Neural cell (in vitro differentiated cells): ENCODE data around the gene SPECC1. TPM values are rescaled to one million over a fixed set of nuclear protein-coding genes. Genes with fewer than 3 reads are reported as not detected.

Experiments
- H2AFZ ChIP-seq: fragments of 200-600, 300-800 bp; sonication (generic), shearing (Covaris generic); 2 replicates; pipeline ENCODE4 v1.6.0; 2014; ENCODE audit warnings: low read depth, mild to moderate bottlenecking, antibody characterized with exemption, low read length, moderate library complexity
- H3F3A ChIP-seq: fragments of 200-600 bp; shearing (Covaris generic); 2 replicates; pipeline ENCODE4 v1.6.1; 2016; ENCODE audit warnings: mild to moderate bottlenecking, moderate library complexity, mixed read lengths, antibody characterized with exemption, low read length; ENCODE audit not compliant: insufficient read depth, poor library complexity, severe bottlenecking
- H3K27ac ChIP-seq: fragments of 200-600, 300-800 bp; sonication (generic), shearing (Covaris generic); 2 replicates; pipeline ENCODE4 v1.5.1; 2014; ENCODE audit warnings: mild to moderate bottlenecking, low read length, moderate library complexity
- H3K27me3 ChIP-seq: fragments of 300-800, 200-600 bp; sonication (generic), shearing (Covaris generic); 2 replicates; pipeline ENCODE4 v1.6.0; 2014; ENCODE audit warnings: mild to moderate bottlenecking, low read depth, low read length, moderate library complexity; ENCODE audit not compliant: insufficient read depth
- H3K36me3 ChIP-seq: fragments of 300-800, 200-600 bp; sonication (generic), shearing (Covaris generic); 2 replicates; pipeline ENCODE4 v1.5.1; 2014; ENCODE audit warnings: mild to moderate bottlenecking, antibody characterized with exemption, low read length, moderate library complexity; ENCODE audit not compliant: insufficient read depth
- H3K4me2 ChIP-seq: fragments of 300-800, 200-600 bp; sonication (generic), shearing (Covaris generic); 2 replicates; pipeline ENCODE4 v1.6.0; 2014; ENCODE audit warnings: mild to moderate bottlenecking, low read length
- H3K4me3 ChIP-seq: fragments of 300-800, 200-600 bp; sonication (generic), shearing (Covaris generic); 2 replicates; pipeline ENCODE4 v1.5.1; 2014; ENCODE audit warnings: mild to moderate bottlenecking, low read length, moderate library complexity
- H3K79me2 ChIP-seq: fragments of 200-600 bp; shearing (Covaris generic); replicated peaks from 2 replicates; pipeline ENCODE4 v1.6.0; 2014; ENCODE audit warnings: mild to moderate bottlenecking, low read length, moderate library complexity; ENCODE audit not compliant: insufficient read depth
- H3K9ac ChIP-seq: fragments of 300-800, 200-600 bp; sonication (generic), shearing (Covaris generic); 2 replicates; pipeline ENCODE4 v1.6.1; 2016; ENCODE audit warnings: mild to moderate bottlenecking, low read length, mixed read lengths
- H3K9me2 ChIP-seq: fragments of 200-600 bp; shearing (Covaris generic); 2 replicates; pipeline ENCODE4 v1.6.1; 2016; ENCODE audit warnings: mild to moderate bottlenecking, low read length, mixed read lengths; ENCODE audit not compliant: insufficient read depth
- H3K9me3 ChIP-seq: fragments of 200-600, 300-800 bp; sonication (generic), shearing (Covaris generic); 2 replicates; pipeline ENCODE4 v1.6.1; 2016; ENCODE audit warnings: mild to moderate bottlenecking, mixed run types, low read length, moderate library complexity, mixed read lengths
- H4K20me1 ChIP-seq: fragments of 200-600 bp; shearing (Covaris generic); 2 replicates; pipeline ENCODE4 v1.6.1; 2016; ENCODE audit warnings: mild to moderate bottlenecking, mixed run types; ENCODE audit not compliant: insufficient read depth
- EP300 ChIP-seq: fragments of 450-650 bp; conservative IDR thresholded peaks from 2 replicates; pipeline ENCODE4 v1.6.1; 2014; ENCODE audit warnings: antibody characterized with exemption, mild to moderate bottlenecking, moderate library complexity; ENCODE audit not compliant: poor library complexity, severe bottlenecking
- EZH2 ChIP-seq: fragments of 200-600, 300-800 bp; shearing (Covaris generic), sonication (generic); IDR thresholded peaks from 2 replicates; pipeline ENCODE4 v1.6.1; 2014; ENCODE audit warnings: antibody characterized with exemption, low read length, borderline replicate concordance, mild to moderate bottlenecking; ENCODE audit not compliant: insufficient read depth, poor library complexity, severe bottlenecking
- MXI1 ChIP-seq: fragments of 450-650 bp; conservative IDR thresholded peaks from 2 replicates; pipeline ENCODE4 v1.6.1; 2014; ENCODE audit warnings: antibody characterized with exemption, mild to moderate bottlenecking; ENCODE audit not compliant: poor library complexity, severe bottlenecking
- POLR2AphosphoS5 ChIP-seq: IDR thresholded peaks from 2 replicates; pipeline ENCODE4 v1.6.1; 2012
- RAD21 ChIP-seq: fragments of 450-650 bp; conservative IDR thresholded peaks from 2 replicates; pipeline ENCODE4 v1.6.1; 2014; ENCODE audit warnings: antibody characterized with exemption, mild to moderate bottlenecking, moderate library complexity
- SMC3 ChIP-seq: fragments of 450-650 bp; conservative IDR thresholded peaks from 2 replicates; pipeline ENCODE4 v1.6.1; 2014; ENCODE audit warnings: antibody characterized with exemption, mild to moderate bottlenecking, moderate library complexity; ENCODE audit not compliant: poor library complexity
- TAF1 ChIP-seq: IDR thresholded peaks from 2 replicates; pipeline ENCODE4 v1.6.1; 2012; ENCODE audit warnings: low read depth
- polyA plus RNA-seq: library from polyadenylated mRNA; depleted of rRNA; stranded (reverse); fragments of >200 nt; gene quantifications from 2 replicates; pipeline ENCODE4 v1.2.3, GENCODE V29; 2014
- TF ChIP-seq, protein P1 (sequence below): fragments of 450-650 bp; IDR thresholded peaks from 2 replicates; pipeline ENCODE4 v1.5.1; 2014; ENCODE audit warnings: antibody characterized with exemption, mild to moderate bottlenecking, moderate library complexity; ENCODE audit not compliant: poor library complexity, severe bottlenecking
- TF ChIP-seq, protein P2 (sequence below): IDR thresholded peaks from 2 replicates; pipeline ENCODE4 v1.6.1; 2012; ENCODE audit warnings: borderline replicate concordance

SPECC1 gene
- polyA plus RNA-seq, 1 donor from 2014 or later: 8.6 TPM

DNA sequence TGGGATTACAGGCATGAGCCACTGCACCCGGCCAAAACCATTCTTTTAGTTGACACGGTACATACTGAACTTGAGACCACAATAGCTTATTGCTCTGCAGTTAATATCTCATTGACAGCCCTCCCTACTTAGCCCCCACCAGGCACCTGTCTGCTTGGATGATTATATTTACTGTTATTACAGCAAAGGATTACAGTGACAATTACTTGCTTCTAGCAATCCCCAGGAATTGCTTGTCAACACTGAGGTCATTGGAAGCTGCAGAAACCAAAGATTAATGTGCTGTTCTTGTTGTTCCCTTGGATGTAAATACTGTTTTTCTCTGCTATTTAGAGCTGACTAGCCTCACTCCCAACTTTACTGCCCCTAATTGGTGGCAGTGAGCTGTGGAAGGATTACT lies 247.0 kb downstream of the SPECC1 start:
- H3F3A ChIP-seq: no peaks in the 10 kb centered on the region
- H3K27me3 ChIP-seq: no peaks in the 10 kb centered on the region
- H3K9me3 ChIP-seq: no peaks in the 10 kb centered on the region
- peaks cover 15% of the 10 kb centered on the region for H3K36me3 ChIP-seq
- no peak overlapping the region for H3K4me3 ChIP-seq
- no peak overlapping the region for H2AFZ ChIP-seq
- H3K4me2 ChIP-seq: no peak overlapping the region
- no peaks in the 10 kb centered on the region for H3K9me2 ChIP-seq
- no peak for TF ChIP-seq MXI1
- no peak for TF ChIP-seq SMC3
- no peak for TF ChIP-seq POLR2AphosphoS5
- TF ChIP-seq, protein P1, sequence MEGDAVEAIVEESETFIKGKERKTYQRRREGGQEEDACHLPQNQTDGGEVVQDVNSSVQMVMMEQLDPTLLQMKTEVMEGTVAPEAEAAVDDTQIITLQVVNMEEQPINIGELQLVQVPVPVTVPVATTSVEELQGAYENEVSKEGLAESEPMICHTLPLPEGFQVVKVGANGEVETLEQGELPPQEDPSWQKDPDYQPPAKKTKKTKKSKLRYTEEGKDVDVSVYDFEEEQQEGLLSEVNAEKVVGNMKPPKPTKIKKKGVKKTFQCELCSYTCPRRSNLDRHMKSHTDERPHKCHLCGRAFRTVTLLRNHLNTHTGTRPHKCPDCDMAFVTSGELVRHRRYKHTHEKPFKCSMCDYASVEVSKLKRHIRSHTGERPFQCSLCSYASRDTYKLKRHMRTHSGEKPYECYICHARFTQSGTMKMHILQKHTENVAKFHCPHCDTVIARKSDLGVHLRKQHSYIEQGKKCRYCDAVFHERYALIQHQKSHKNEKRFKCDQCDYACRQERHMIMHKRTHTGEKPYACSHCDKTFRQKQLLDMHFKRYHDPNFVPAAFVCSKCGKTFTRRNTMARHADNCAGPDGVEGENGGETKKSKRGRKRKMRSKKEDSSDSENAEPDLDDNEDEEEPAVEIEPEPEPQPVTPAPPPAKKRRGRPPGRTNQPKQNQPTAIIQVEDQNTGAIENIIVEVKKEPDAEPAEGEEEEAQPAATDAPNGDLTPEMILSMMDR: no peak
- no peak for TF ChIP-seq EZH2
- TF ChIP-seq RAD21: no peak
- TF ChIP-seq, protein P2, sequence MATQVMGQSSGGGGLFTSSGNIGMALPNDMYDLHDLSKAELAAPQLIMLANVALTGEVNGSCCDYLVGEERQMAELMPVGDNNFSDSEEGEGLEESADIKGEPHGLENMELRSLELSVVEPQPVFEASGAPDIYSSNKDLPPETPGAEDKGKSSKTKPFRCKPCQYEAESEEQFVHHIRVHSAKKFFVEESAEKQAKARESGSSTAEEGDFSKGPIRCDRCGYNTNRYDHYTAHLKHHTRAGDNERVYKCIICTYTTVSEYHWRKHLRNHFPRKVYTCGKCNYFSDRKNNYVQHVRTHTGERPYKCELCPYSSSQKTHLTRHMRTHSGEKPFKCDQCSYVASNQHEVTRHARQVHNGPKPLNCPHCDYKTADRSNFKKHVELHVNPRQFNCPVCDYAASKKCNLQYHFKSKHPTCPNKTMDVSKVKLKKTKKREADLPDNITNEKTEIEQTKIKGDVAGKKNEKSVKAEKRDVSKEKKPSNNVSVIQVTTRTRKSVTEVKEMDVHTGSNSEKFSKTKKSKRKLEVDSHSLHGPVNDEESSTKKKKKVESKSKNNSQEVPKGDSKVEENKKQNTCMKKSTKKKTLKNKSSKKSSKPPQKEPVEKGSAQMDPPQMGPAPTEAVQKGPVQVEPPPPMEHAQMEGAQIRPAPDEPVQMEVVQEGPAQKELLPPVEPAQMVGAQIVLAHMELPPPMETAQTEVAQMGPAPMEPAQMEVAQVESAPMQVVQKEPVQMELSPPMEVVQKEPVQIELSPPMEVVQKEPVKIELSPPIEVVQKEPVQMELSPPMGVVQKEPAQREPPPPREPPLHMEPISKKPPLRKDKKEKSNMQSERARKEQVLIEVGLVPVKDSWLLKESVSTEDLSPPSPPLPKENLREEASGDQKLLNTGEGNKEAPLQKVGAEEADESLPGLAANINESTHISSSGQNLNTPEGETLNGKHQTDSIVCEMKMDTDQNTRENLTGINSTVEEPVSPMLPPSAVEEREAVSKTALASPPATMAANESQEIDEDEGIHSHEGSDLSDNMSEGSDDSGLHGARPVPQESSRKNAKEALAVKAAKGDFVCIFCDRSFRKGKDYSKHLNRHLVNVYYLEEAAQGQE: no peak
- TF ChIP-seq EP300: no peak
- no peak for TF ChIP-seq TAF1
- no peak overlapping the region for H3K9ac ChIP-seq
- no peaks in the 10 kb centered on the region for H4K20me1 ChIP-seq
- no peak overlapping the region for H3K27ac ChIP-seq
- H3K79me2 ChIP-seq: no peaks in the 10 kb centered on the region

DNA sequence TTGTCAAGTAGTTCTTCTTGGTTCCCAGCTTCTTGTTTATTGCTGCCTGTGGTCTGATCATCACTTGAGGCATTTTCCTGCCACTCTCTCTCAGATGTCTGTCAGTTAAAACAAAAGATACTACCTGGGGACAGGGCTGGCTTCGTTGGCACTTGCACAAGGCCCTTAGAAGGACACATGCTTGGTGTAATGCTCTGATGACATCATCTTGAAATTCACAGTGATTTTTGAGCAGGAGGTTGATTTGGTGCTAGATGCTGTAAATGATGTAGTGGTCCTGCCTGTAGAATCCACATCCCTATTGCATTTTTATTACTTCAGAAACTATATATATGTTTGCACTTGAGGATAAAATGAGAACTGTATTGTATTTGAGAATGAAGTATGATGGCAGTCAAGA lies 247.8 kb downstream of the SPECC1 start:
- H3K9me3 ChIP-seq: no peaks in the 10 kb centered on the region
- H3K27ac ChIP-seq: no peak overlapping the region
- H2AFZ ChIP-seq: no peak overlapping the region
- H3K4me3 ChIP-seq: no peak overlapping the region
- TF ChIP-seq EP300: no peak
- TF ChIP-seq, protein P2: no peak
- TF ChIP-seq SMC3: no peak
- TF ChIP-seq, protein P1: no peak
- TF ChIP-seq MXI1: no peak
- no peak for TF ChIP-seq EZH2
- H3K27me3 ChIP-seq: no peaks in the 10 kb centered on the region
- H3K36me3 ChIP-seq: peaks cover 15% of the 10 kb centered on the region
- H3K9ac ChIP-seq: no peak overlapping the region
- H3K4me2 ChIP-seq: no peak overlapping the region
- H3K9me2 ChIP-seq: no peaks in the 10 kb centered on the region
- H3F3A ChIP-seq: no peaks in the 10 kb centered on the region
- no peaks in the 10 kb centered on the region for H4K20me1 ChIP-seq
- no peaks in the 10 kb centered on the region for H3K79me2 ChIP-seq
